ENCODE data around the gene LPCAT1. TPM values are rescaled to one million over a fixed set of nuclear protein-coding genes. Genes with fewer than 3 reads are reported as not detected.

The LPCAT1 gene
- total RNA-seq, 1 experiment from 2014 or later, result 59.8 TPM

DNA sequence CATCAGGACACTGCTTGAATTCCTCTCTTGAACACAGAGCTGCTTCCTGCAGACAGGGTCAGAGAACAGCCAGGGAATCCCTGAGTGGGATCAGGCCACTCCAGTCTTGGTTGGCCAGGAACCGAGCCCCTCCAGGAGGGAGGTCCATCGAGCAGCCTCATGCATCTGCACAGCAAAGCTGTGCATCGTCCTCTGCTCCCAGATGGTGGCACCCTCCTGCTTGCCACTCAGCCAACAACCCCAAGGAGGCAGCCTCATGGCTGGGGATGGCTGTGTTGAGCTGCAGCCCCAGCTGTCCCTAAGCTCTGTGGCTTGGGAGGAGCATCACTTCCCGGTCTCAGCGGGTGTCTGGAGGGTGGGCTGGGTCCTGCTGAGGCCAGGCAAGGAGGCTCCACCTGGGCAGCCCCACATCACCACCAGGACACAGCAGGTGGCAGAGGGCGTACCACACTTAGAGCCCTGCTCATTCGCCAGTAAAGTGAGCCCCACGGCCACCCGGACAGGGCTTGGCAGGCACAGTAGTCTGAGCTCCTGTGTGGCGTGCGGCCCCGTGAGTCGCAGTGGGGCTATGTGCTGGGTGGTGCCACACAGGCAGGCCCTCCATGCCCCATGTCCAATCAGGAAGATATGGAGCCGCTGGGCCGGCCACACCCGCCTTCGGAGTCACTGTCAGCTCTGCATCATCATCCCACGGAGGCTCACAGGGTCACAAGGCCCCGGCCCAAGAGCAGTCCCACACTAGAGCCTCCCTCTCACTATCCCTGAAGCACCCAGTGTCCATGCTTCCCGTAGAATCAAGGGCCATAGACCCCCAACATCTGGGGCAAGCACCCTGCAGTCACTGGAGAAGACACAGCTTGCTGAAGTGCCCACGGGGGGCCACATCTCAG is 11.9 kb downstream of the LPCAT1 start:
- in situ Hi-C loops (cut with HindIII; ENCODE audit: low pct_unique_long_range_greater_than_20kb, low sequenced_read_pairs), result no loop called here
- peaks cover 7% of the 10 kb centered on the region for H3K4me1 ChIP-seq (ENCODE audit: control insufficient read depth, insufficient read depth, low read length)

DNA sequence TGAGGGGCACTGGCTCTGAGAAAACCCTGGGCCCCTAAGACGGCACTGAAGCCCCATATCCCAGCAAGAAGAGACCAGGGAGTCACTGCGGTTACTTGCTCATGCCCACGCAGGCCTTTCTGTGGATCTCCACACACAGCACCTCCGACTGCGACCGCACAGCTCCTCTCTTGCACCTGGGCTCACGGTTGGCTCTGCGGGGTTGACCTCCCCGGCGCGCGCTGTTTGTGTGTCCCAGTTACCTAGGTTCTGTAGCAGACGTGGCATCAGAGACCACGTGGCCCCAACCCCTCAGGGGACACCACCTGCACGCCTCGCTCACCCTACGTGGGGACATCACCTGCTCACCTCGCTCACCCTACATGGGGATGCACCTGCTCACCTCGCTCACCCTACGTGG is 12.7 kb downstream of the LPCAT1 start:
- no peaks in the 10 kb centered on the region; the same call in 1 of the 2 replicates for H3K4me1 ChIP-seq (ENCODE audit: control insufficient read depth, insufficient read depth, low read length)
- ChIA-PET CTCF (no interaction called here), POLR2A (no interaction called here)
- no TSS peak for BruUV-seq (replicated peaks)
- TF ChIP-seq POLR2AphosphoS5 (IDR thresholded peaks at IDR 0.05; ENCODE audit: low read depth, low read length) (no peak), TCF7L2 (IDR thresholded peaks at IDR 0.05; ENCODE audit: low read depth, low read length) (no peak), SIN3A (IDR thresholded peaks at IDR 0.05; ENCODE audit: borderline replicate concordance, insufficient read depth, low read depth, low read length) (no peak)
- TF ChIP-seq, protein P1, sequence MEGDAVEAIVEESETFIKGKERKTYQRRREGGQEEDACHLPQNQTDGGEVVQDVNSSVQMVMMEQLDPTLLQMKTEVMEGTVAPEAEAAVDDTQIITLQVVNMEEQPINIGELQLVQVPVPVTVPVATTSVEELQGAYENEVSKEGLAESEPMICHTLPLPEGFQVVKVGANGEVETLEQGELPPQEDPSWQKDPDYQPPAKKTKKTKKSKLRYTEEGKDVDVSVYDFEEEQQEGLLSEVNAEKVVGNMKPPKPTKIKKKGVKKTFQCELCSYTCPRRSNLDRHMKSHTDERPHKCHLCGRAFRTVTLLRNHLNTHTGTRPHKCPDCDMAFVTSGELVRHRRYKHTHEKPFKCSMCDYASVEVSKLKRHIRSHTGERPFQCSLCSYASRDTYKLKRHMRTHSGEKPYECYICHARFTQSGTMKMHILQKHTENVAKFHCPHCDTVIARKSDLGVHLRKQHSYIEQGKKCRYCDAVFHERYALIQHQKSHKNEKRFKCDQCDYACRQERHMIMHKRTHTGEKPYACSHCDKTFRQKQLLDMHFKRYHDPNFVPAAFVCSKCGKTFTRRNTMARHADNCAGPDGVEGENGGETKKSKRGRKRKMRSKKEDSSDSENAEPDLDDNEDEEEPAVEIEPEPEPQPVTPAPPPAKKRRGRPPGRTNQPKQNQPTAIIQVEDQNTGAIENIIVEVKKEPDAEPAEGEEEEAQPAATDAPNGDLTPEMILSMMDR (IDR thresholded peaks at IDR 0.05), result no peak
- TF ChIP-seq, protein P2, sequence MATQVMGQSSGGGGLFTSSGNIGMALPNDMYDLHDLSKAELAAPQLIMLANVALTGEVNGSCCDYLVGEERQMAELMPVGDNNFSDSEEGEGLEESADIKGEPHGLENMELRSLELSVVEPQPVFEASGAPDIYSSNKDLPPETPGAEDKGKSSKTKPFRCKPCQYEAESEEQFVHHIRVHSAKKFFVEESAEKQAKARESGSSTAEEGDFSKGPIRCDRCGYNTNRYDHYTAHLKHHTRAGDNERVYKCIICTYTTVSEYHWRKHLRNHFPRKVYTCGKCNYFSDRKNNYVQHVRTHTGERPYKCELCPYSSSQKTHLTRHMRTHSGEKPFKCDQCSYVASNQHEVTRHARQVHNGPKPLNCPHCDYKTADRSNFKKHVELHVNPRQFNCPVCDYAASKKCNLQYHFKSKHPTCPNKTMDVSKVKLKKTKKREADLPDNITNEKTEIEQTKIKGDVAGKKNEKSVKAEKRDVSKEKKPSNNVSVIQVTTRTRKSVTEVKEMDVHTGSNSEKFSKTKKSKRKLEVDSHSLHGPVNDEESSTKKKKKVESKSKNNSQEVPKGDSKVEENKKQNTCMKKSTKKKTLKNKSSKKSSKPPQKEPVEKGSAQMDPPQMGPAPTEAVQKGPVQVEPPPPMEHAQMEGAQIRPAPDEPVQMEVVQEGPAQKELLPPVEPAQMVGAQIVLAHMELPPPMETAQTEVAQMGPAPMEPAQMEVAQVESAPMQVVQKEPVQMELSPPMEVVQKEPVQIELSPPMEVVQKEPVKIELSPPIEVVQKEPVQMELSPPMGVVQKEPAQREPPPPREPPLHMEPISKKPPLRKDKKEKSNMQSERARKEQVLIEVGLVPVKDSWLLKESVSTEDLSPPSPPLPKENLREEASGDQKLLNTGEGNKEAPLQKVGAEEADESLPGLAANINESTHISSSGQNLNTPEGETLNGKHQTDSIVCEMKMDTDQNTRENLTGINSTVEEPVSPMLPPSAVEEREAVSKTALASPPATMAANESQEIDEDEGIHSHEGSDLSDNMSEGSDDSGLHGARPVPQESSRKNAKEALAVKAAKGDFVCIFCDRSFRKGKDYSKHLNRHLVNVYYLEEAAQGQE (IDR thresholded peaks at IDR 0.05; ENCODE audit: insufficient read depth in 1 of 2, low read depth in 2 of 2, low read length in 1 of 2), result no peak
- ATAC-seq (no peak), DNase-seq (ENCODE audit: low read depth, low spot score) (no peak)
- in situ Hi-C loops (cut with HindIII; ENCODE audit: low pct_unique_long_range_greater_than_20kb, low sequenced_read_pairs), result no loop called here
- no peak overlapping the region for H3K4me3 ChIP-seq (ENCODE audit: low read depth in 2 of 2, low read length in 2 of 2)
- no peak overlapping the region for H3K27ac ChIP-seq (ENCODE audit: low read length)
- no peaks in the 10 kb centered on the region for H3K27me3 ChIP-seq (ENCODE audit: control insufficient read depth, insufficient read depth, low read length)
- no peaks in the 10 kb centered on the region for H3K9me3 ChIP-seq (ENCODE audit: control insufficient read depth, insufficient read depth, low read depth, low read length)
- H3K36me3 ChIP-seq (ENCODE audit: control insufficient read depth, insufficient read depth, low read length), result no peaks in the 10 kb centered on the region; the same call in 1 of the 2 replicates
- intact Hi-C loops (cut with micrococcal nuclease; ENCODE audit: unreplicated experiment), result no loop called here

More for the DNA sequence above, 11.9 kb downstream of the LPCAT1 start:
- BruUV-seq (replicated peaks), result no TSS peak
- intact Hi-C loops (cut with micrococcal nuclease; ENCODE audit: unreplicated experiment), result no loop called here
- DNase-seq (ENCODE audit: low read depth, low spot score) (no peak), ATAC-seq (peak; percentile 62)
- no peak overlapping the region for H3K4me3 ChIP-seq (ENCODE audit: low read depth in 2 of 2, low read length in 2 of 2)
- no peak for TF ChIP-seq TCF7L2 (IDR thresholded peaks at IDR 0.05; ENCODE audit: low read depth, low read length)
- TF ChIP-seq, protein P1 (IDR thresholded peaks at IDR 0.05), result no peak
- ChIA-PET POLR2A (no interaction called here), CTCF (interaction anchor here (1.0 kb wide), 1 partner anchor 133 kb away, joined by 3 read pairs; no protein-coding TSS in a partner anchor)
- H3K9me3 ChIP-seq (ENCODE audit: control insufficient read depth, insufficient read depth, low read depth, low read length), result no peaks in the 10 kb centered on the region
- no peak overlapping the region for H3K27ac ChIP-seq (ENCODE audit: low read length)
- H3K36me3 ChIP-seq (ENCODE audit: control insufficient read depth, insufficient read depth, low read length), result no peaks in the 10 kb centered on the region; the same call in 1 of the 2 replicates
- no peaks in the 10 kb centered on the region for H3K27me3 ChIP-seq (ENCODE audit: control insufficient read depth, insufficient read depth, low read length)

Data from Panc1 (cell line).